HCT116 (cell line): ENCODE data around the gene KRTAP16-1. TPM values are rescaled to one million over a fixed set of nuclear protein-coding genes. Genes with fewer than 3 reads are reported as not detected.

Source experiments
- ATAC-seq: fragments of 200-7000 bp; cut with Tn5 transposase; 2 replicates; pipeline ENCODE4 v1.9.1; 2020; ENCODE audit warnings: mild to moderate bottlenecking, moderate library complexity
- BruUV-seq: library from RNA; stranded (reverse); fragments of 400-500 nt; replicated peaks from 2 replicates; lab custom pipeline; 2021; lab: Mats Ljungman, UMichigan
- CTCF ChIA-PET: fragments of 300-600 bp; sonication (Branson Sonifier 250); formaldehyde crosslinking; loops from one replicate; lab custom pipeline; 2021; ENCODE audit warnings: antibody characterized with exemption; lab: Charles Lee
- POLR2A ChIA-PET: fragments of 300-600, 350-600 bp; sonication (Branson Sonifier 250); formaldehyde crosslinking; loops from one replicate; lab custom pipeline; 2021; ENCODE audit warnings: antibody characterized with exemption; lab: Charles Lee
- RAD21 ChIA-PET, 2 experiments: fragments of 300-600 bp; sonication (Branson Sonifier 250); formaldehyde crosslinking; loops; one replicate each; lab custom pipeline; 2023; ENCODE audit warnings: low total read pairs in 2 of 2; ENCODE audit not compliant: uncharacterized antibody in 2 of 2, unreplicated experiment in 2 of 2, low non-redundant PET in 1 of 2; lab: Charles Lee
- DNase-seq: peaks from one replicate; pipeline ENCODE4 v3.0.0-alpha.2; 2010; ENCODE audit warnings: low read depth, low spot score
- H2AFZ ChIP-seq: fragments of 200-600 bp; shearing (Covaris generic), sonication (generic); 2 replicates; pipeline ENCODE4 v1.6.1; 2017; ENCODE audit warnings: low read depth, mixed run types, mixed read lengths, antibody characterized with exemption, low read length; ENCODE audit not compliant: poor library complexity, severe bottlenecking
- H3K27ac ChIP-seq: 2 replicates; pipeline ENCODE4 v1.5.1; 2012; ENCODE audit warnings: low read depth, low read length
- H3K27me3 ChIP-seq: fragments of 200-600 bp; sonication (generic); 2 replicates; pipeline ENCODE4 v1.6.1; 2016; ENCODE audit warnings: mixed run types, low read length, mixed read lengths; ENCODE audit not compliant: insufficient read depth
- H3K36me3 ChIP-seq, 2 experiments: fragments of 200-500 bp in 1 of 2; fragments of 200-600 bp in 1 of 2; sonication (Bioruptor generic) in 1 of 2; sonication (generic) in 1 of 2; 2 replicates each; pipeline versions ENCODE4 v1.5.1 to v1.6.1; 2014 to 2016; ENCODE audit warnings: low read length in 2 of 2, inconsistent platforms in 1 of 2, mixed read lengths in 1 of 2, mixed run types in 1 of 2; ENCODE audit not compliant: insufficient read depth in 2 of 2, control insufficient read depth in 1 of 2
- H3K4me1 ChIP-seq, 2 experiments: fragments of 200-600 bp in 1 of 2; sonication (generic) in 1 of 2; 2 replicates each; pipeline versions ENCODE4 v1.5.1 to v1.6.1; 2012 to 2017; ENCODE audit warnings: low read length in 2 of 2, inconsistent platforms in 1 of 2, mild to moderate bottlenecking in 1 of 2, mixed read lengths in 1 of 2, mixed run types in 1 of 2, moderate library complexity in 1 of 2; ENCODE audit not compliant: insufficient read depth in 2 of 2, control insufficient read depth in 1 of 2
- H3K4me2 ChIP-seq: fragments of 200-600 bp; sonication (generic); 2 replicates; pipeline ENCODE4 v1.6.1; 2017; ENCODE audit warnings: mixed run types, low read length, mixed read lengths
- H3K4me3 ChIP-seq, 2 experiments: fragments of 200-600 bp in 1 of 2; sonication (generic) in 1 of 2; replicated peaks in 1 of 2; 2 replicates each; pipeline ENCODE4 v1.5.1; 2011 to 2016; ENCODE audit warnings: low read length in 2 of 2, control low read depth in 1 of 2, low read depth in 1 of 2, mild to moderate bottlenecking in 1 of 2, mixed read lengths in 1 of 2, mixed run types in 1 of 2
- H3K79me2 ChIP-seq: fragments of 200-600 bp; sonication (generic); 2 replicates; pipeline ENCODE4 v1.6.1; 2017; ENCODE audit warnings: mild to moderate bottlenecking, mixed run types, low read length, moderate library complexity, mixed read lengths; ENCODE audit not compliant: insufficient read depth
- H3K9ac ChIP-seq: fragments of 200-600 bp; sonication (generic); 2 replicates; pipeline ENCODE4 v1.6.1; 2016; ENCODE audit warnings: low read length, mixed read lengths
- H3K9me2 ChIP-seq: fragments of 200-600 bp; sonication (generic), shearing (Covaris generic); 2 replicates; pipeline ENCODE4 v1.6.1; 2017; ENCODE audit warnings: mixed run types, mild to moderate bottlenecking, moderate library complexity; ENCODE audit not compliant: insufficient read depth
- H3K9me3 ChIP-seq, 2 experiments: fragments of 200-500 bp in 1 of 2; fragments of 200-600 bp in 1 of 2; sonication (Bioruptor generic) in 1 of 2; sonication (generic) in 1 of 2; 2 replicates each; pipeline ENCODE4 v1.6.1; 2014 to 2017; ENCODE audit warnings: low read length in 2 of 2, mixed read lengths in 2 of 2, inconsistent platforms in 1 of 2, low read depth in 1 of 2, mild to moderate bottlenecking in 1 of 2, mixed run types in 1 of 2, moderate library complexity in 1 of 2; ENCODE audit not compliant: control insufficient read depth in 1 of 2, insufficient read depth in 1 of 2
- H4K20me1 ChIP-seq: fragments of 200-600 bp; sonication (generic), shearing (Covaris generic); 2 replicates; pipeline ENCODE4 v1.6.1; 2017; ENCODE audit warnings: mixed run types, mild to moderate bottlenecking, moderate library complexity; ENCODE audit not compliant: insufficient read depth
- ATF3 ChIP-seq: IDR thresholded peaks from 2 replicates; pipeline ENCODE4 v1.6.1; 2012
- EGR1 ChIP-seq: IDR thresholded peaks from 2 replicates; pipeline ENCODE4 v1.6.1; 2012; ENCODE audit warnings: low read depth
- ELF1 ChIP-seq: IDR thresholded peaks from 2 replicates; pipeline ENCODE4 v1.6.1; 2012; ENCODE audit warnings: low read depth, borderline replicate concordance
- EZH2 ChIP-seq: fragments of 200-600 bp; sonication (generic); IDR thresholded peaks from 2 replicates; pipeline ENCODE4 v1.6.1; 2017; ENCODE audit warnings: antibody characterized with exemption, mixed run types
- EZH2phosphoT487 ChIP-seq: fragments of 200-600 bp; IDR thresholded peaks from 2 replicates; pipeline ENCODE4 v1.6.1; 2018; ENCODE audit warnings: antibody characterized with exemption, borderline replicate concordance
- FOSL1 ChIP-seq: IDR thresholded peaks from 2 replicates; pipeline ENCODE4 v1.6.1; 2012; ENCODE audit warnings: low read depth
- MAX ChIP-seq: IDR thresholded peaks from 2 replicates; pipeline ENCODE4 v1.6.1; 2012
- POLR2A ChIP-seq: IDR thresholded peaks from 2 replicates; pipeline ENCODE4 v1.7.0; 2011; ENCODE audit warnings: borderline replicate concordance; ENCODE audit not compliant: insufficient read depth, insufficient read length; ENCODE audit errors: extremely low read depth
- POLR2AphosphoS5 ChIP-seq: IDR thresholded peaks from 2 replicates; pipeline ENCODE4 v1.6.1; 2011; ENCODE audit warnings: mild to moderate bottlenecking, low read depth, low read length, moderate library complexity
- RAD21 ChIP-seq: IDR thresholded peaks from 2 replicates; pipeline ENCODE4 v1.6.1; 2012; ENCODE audit warnings: low read depth, mild to moderate bottlenecking
- REST ChIP-seq: IDR thresholded peaks from 2 replicates; pipeline ENCODE4 v1.6.1; 2012; ENCODE audit warnings: low read depth
- SP1 ChIP-seq: IDR thresholded peaks from 2 replicates; pipeline ENCODE4 v1.6.1; 2012; ENCODE audit warnings: low read depth
- TCF7L2 ChIP-seq: IDR thresholded peaks from 2 replicates; pipeline ENCODE4 v1.7.0; 2011; ENCODE audit warnings: borderline replicate concordance, inconsistent platforms; ENCODE audit not compliant: insufficient read depth, insufficient read length; ENCODE audit errors: extremely low read depth
- intact Hi-C: fragments of 100-400 bp; cut with micrococcal nuclease; formaldehyde crosslinking; loops from 2 replicates; pipeline ENCODE4 v1.10.0; 2022
- total RNA-seq: library from RNA; stranded (reverse); gene quantifications from one replicate; pipeline ENCODE4 v1.2.1, GENCODE V29; 2021; ENCODE audit not compliant: unreplicated experiment

KRTAP16-1 gene
- total RNA-seq, 1 experiment from 2014 or later, result not detected

GRCh38 chr17:41332239-41332638 lies 23.1 kb upstream of the KRTAP16-1 start:
- H3K27ac ChIP-seq, result no peak overlapping the region
- H4K20me1 ChIP-seq, result no peaks in the 10 kb centered on the region
- no peak overlapping the region for H2AFZ ChIP-seq
- ATAC-seq, result no peak
- H3K9me2 ChIP-seq, result no peaks in the 10 kb centered on the region
- ChIA-PET RAD21 (interaction anchor here in 1 of 2 experiments (1.3 kb wide), 1 partner anchor 162 kb away, joined by 3 read pairs; no protein-coding TSS in a partner anchor), CTCF (interaction anchor here (1.1 kb wide), 1 partner anchor 10 kb away, joined by 3 read pairs; no protein-coding TSS in a partner anchor), POLR2A (no interaction called here)
- no peaks in the 10 kb centered on the region for H3K36me3 ChIP-seq
- TF ChIP-seq POLR2AphosphoS5 (no peak), ATF3 (no peak), MAX (no peak), EZH2phosphoT487 (no peak), FOSL1 (no peak), ELF1 (no peak), POLR2A (no peak), EGR1 (no peak), REST (no peak), EZH2 (no peak), RAD21 (no peak), SP1 (no peak), TCF7L2 (no peak)
- H3K9me3 ChIP-seq, result peaks cover 0 to 4% of the 10 kb centered on the region in 2 experiments; a peak in 1 of 4 replicates
- no peaks in the 10 kb centered on the region for H3K79me2 ChIP-seq
- no peak overlapping the region for H3K4me2 ChIP-seq
- H3K9ac ChIP-seq, result no peak overlapping the region
- H3K4me3 ChIP-seq, result no peak overlapping the region
- no peaks in the 10 kb centered on the region for H3K27me3 ChIP-seq
- no peak for DNase-seq
- intact Hi-C loops, result no loop called here
- no TSS peak for BruUV-seq
- H3K4me1 ChIP-seq, result peaks cover 3 to 27% of the 10 kb centered on the region in 2 experiments; a peak in 3 of 4 replicates
